Lung (tissue), 12 donors: Measurements from ENCODE around the gene STRBP. TPM values are rescaled to one million over a fixed set of nuclear protein-coding genes. Genes with fewer than 3 reads are reported as not detected.

Experiments used
- ATAC-seq: fragments of 200-7000 bp; cut with Tn5 transposase; one replicate; pipeline ENCODE4 v1.9.1; 2020; ENCODE audit warnings: moderate number of reproducible peaks; ENCODE audit not compliant: insufficient read depth, low FRiP score
- DNase-seq, 3 donors: peaks; one replicate each; pipeline ENCODE4 v3.0.0-alpha.2; 2013 to 2017
- H3K27ac ChIP-seq, 2 donors: one replicate each; pipeline ENCODE4 v1.5.1; 2013; ENCODE audit warnings: mild to moderate bottlenecking in 2 of 2, moderate library complexity in 2 of 2, control low read depth in 1 of 2, inconsistent platforms in 1 of 2, low read depth in 1 of 2, low read length in 1 of 2
- H3K27me3 ChIP-seq, 3 donors: one replicate each; pipeline ENCODE4 v1.5.1; 2013; ENCODE audit warnings: low read length in 2 of 3; ENCODE audit not compliant: control insufficient read depth in 3 of 3, insufficient read depth in 3 of 3
- H3K36me3 ChIP-seq, 4 donors: one replicate each; pipeline ENCODE4 v1.5.1; 2013; ENCODE audit warnings: low read length in 4 of 4, mild to moderate bottlenecking in 1 of 4, moderate library complexity in 1 of 4; ENCODE audit not compliant: control insufficient read depth in 4 of 4, insufficient read depth in 4 of 4
- H3K4me1 ChIP-seq, 5 donors: one replicate each; pipeline ENCODE4 v1.5.1; 2013; ENCODE audit warnings: low read length in 5 of 5, mild to moderate bottlenecking in 2 of 5, moderate library complexity in 1 of 5; ENCODE audit not compliant: control insufficient read depth in 5 of 5, insufficient read depth in 5 of 5
- H3K4me3 ChIP-seq: one replicate; pipeline ENCODE4 v1.5.1; 2013; ENCODE audit warnings: mild to moderate bottlenecking, control low read depth, moderate library complexity
- H3K9ac ChIP-seq, 2 donors: one replicate each; pipeline ENCODE4 v1.5.1; 2013; ENCODE audit warnings: low read length in 2 of 2, control low read depth in 1 of 2; ENCODE audit not compliant: insufficient read depth in 1 of 2
- H3K9me3 ChIP-seq, 4 donors: one replicate each; pipeline ENCODE4 v1.5.1; 2013; ENCODE audit warnings: low read length in 3 of 4, mild to moderate bottlenecking in 1 of 4, moderate library complexity in 1 of 4; ENCODE audit not compliant: control insufficient read depth in 4 of 4, insufficient read depth in 3 of 4
- CTCF ChIP-seq: IDR thresholded peaks from 2 replicates; pipeline ENCODE4 v1.5.1; 2012; ENCODE audit warnings: mild to moderate bottlenecking; ENCODE audit errors: control extremely low read depth, extremely low read depth
- WGBS, 2 donors: extraction: QIAGEN DNeasy Blood & Tissue Kit; methylation state at CpG; one replicate each; pipeline ENCODE4 v1.1.7; 2013; 5-methylcytosine and 5-hydroxymethylcytosine counted together
- polyA plus RNA-seq, 2 donors: library from polyadenylated mRNA; stranded (reverse); fragments of 200-250 nt; gene quantifications; one replicate each; pipeline ENCODE4 v1.2.1, GENCODE V29; 2013
- total RNA-seq, 2 donors: library from RNA; depleted of rRNA in 1 of 2; stranded (reverse); fragments of >200 nt in 1 of 2; gene quantifications; one replicate each; pipeline ENCODE4 v1.2.1, GENCODE V29; 2014 to 2021
- donor health status: control.
- donor health status: control.
- donor health status: Bipolar disorder and iron deficiency.
- donor health status: healthy.
- donor health status: DM: yes; HTN: yes; CAD: no.

The STRBP gene
- total and polyA plus RNA-seq, 4 donors: 8.3 to 27.2 (median 21.1) TPM

- ATAC-seq: no peak
- H3K9ac ChIP-seq: no peak overlapping the region
- WGBS, 2 donors: 93% methylated on average over 3 of the region's 3 CpGs
Measured at GRCh38 chr9:123261006-123261677, 7.2 kb downstream of the STRBP start.

GRCh38 chr9:123260340-123260739, 8.0 kb downstream of the STRBP start:
- WGBS, 2 donors: 61 to 75% methylated on average over 2 of the region's 2 CpGs
- Histone ChIP-seq H3K4me1 (no peaks in the 10 kb centered on the region), H3K27ac (no peak overlapping the region), H3K4me3 (no peak overlapping the region), H3K9ac (peak overlapping the region in 1 of 2 donors; percentile 25), H3K27me3 (no peaks in the 10 kb centered on the region), H3K9me3 (no peaks in the 10 kb centered on the region), H3K36me3 (no peaks in the 10 kb centered on the region)
- no peak for DNase-seq
- no peak for TF ChIP-seq CTCF
- no peak for ATAC-seq

More at GRCh38 chr9:123261006-123261677, 7.2 kb downstream of the STRBP start:
- H3K4me3 ChIP-seq: no peak overlapping the region
- no peak for TF ChIP-seq CTCF
- H3K27me3 ChIP-seq: no peaks in the 10 kb centered on the region
- no peaks in the 10 kb centered on the region for H3K36me3 ChIP-seq
- no peak for DNase-seq
- no peaks in the 10 kb centered on the region for H3K4me1 ChIP-seq
- no peaks in the 10 kb centered on the region for H3K9me3 ChIP-seq
- H3K27ac ChIP-seq: no peak overlapping the region

GRCh38 chr9:123257276-123257675, 11.1 kb downstream of the STRBP start:
- Histone ChIP-seq H3K9ac (no peak overlapping the region), H3K4me3 (no peak overlapping the region), H3K36me3 (no peaks in the 10 kb centered on the region), H3K27me3 (no peaks in the 10 kb centered on the region), H3K9me3 (no peaks in the 10 kb centered on the region), H3K27ac (no peak overlapping the region), H3K4me1 (no peaks in the 10 kb centered on the region)
- no peak for TF ChIP-seq CTCF
- no peak for DNase-seq
- no peak for ATAC-seq
- 96 to 98% methylated on average over 3 of the region's 3 CpGs for WGBS, 2 donors

GRCh38 chr9:123255718-123256117, 12.7 kb downstream of the STRBP start:
- Histone ChIP-seq H3K36me3 (no peaks in the 10 kb centered on the region), H3K4me1 (peaks cover 0 to 4% (median 0%) of the 10 kb centered on the region in 5 donors), H3K9ac (no peak overlapping the region), H3K9me3 (no peaks in the 10 kb centered on the region), H3K4me3 (no peak overlapping the region), H3K27ac (no peak overlapping the region), H3K27me3 (no peaks in the 10 kb centered on the region)
- no peak for ATAC-seq
- 93 to 97% methylated on average over 3 of the region's 3 CpGs for WGBS, 2 donors
- DNase-seq: no peak
- no peak for TF ChIP-seq CTCF
